Psoas muscle (tissue), 8 donors: ENCODE measurements around the gene TBATA. TPM values are rescaled to one million over a fixed set of nuclear protein-coding genes. Genes with fewer than 3 reads are reported as not detected.

Experiments
- ATAC-seq, 4 donors: fragments of 200-7000 bp; cut with Tn5 transposase; one replicate each; pipeline ENCODE4 v1.9.1; 2020; ENCODE audit warnings: moderate library complexity in 3 of 4, mild to moderate bottlenecking in 2 of 4
- DNase-seq, 2 donors: peaks; one replicate each; pipeline ENCODE4 v3.0.0-alpha.2; 2020
- H3K27ac ChIP-seq: fragments of 200-600 bp; one replicate; pipeline ENCODE4 v1.8.0; 2022
- H3K27me3 ChIP-seq, 3 donors: fragments of 200-600 bp in 1 of 3; one replicate each; pipeline versions ENCODE4 v1.6.1 to v1.8.0; 2013 to 2022; ENCODE audit warnings: low read length in 2 of 3, mild to moderate bottlenecking in 2 of 3, moderate library complexity in 1 of 3; ENCODE audit not compliant: insufficient read depth in 3 of 3
- H3K36me3 ChIP-seq, 2 donors: fragments of 200-600 bp in 1 of 2; one replicate each; pipeline versions ENCODE4 v1.6.1 to v1.8.0; 2013 to 2022; ENCODE audit warnings: low read depth in 1 of 2, mild to moderate bottlenecking in 1 of 2, moderate library complexity in 1 of 2; ENCODE audit not compliant: insufficient read depth in 1 of 2
- H3K4me1 ChIP-seq: fragments of 200-600 bp; one replicate; pipeline ENCODE4 v1.8.0; 2022
- H3K4me3 ChIP-seq: fragments of 200-600 bp; one replicate; pipeline ENCODE4 v1.8.0; 2022; ENCODE audit warnings: mild to moderate bottlenecking
- H3K9me3 ChIP-seq: fragments of 200-600 bp; one replicate; pipeline ENCODE4 v1.8.0; 2022
- WGBS, 3 donors: extraction: QIAGEN DNeasy Blood & Tissue Kit; methylation state at CpG; one replicate each; pipeline versions ENCODE4 v1.1.6 to v1.1.7; 2013; 5-methylcytosine and 5-hydroxymethylcytosine counted together
- intact Hi-C, 2 donors: fragments of 100-400 bp; cut with DNase I; formaldehyde crosslinking; loops; one replicate each; pipeline versions ENCODE4 v1.11.0 to v1.14.2; 2022
- polyA plus RNA-seq, 3 donors: library from polyadenylated mRNA; stranded (reverse); fragments of 200-250 nt; gene quantifications; one replicate each; pipeline ENCODE4 v1.2.3, GENCODE V29; 2013
- total RNA-seq, 4 donors: library from RNA; stranded (reverse); fragmentation: NEBNext Ultra II Directional in 2 of 4; extraction: Animal tissue kit (Norgen Biotek cat#: 25700) in 2 of 4; gene quantifications; one replicate each; pipeline versions ENCODE4 v1.2.1 to v1.2.4, GENCODE V29; 2021 to 2023
- TF ChIP-seq, protein P1 (sequence below): fragments of 200-600 bp; IDR thresholded peaks from one replicate; pipeline ENCODE4 v1.8.0; 2022; ENCODE audit warnings: antibody characterized with exemption
- donor health status: healthy with polysubstance abuse.
- donor health status: DM: no; HTN: no; CAD: no; lungs with moderate emphysema.
- donor health status: Bipolar disorder and iron deficiency.
- donor health status: healthy.
- donor health status: DM: yes; HTN: yes; CAD: no.
- donor health status: DM: no; HTN: no; CAD: no.
- donor health status: DM: no; HTN: no; CAD: no.
- donor health status: DM: yes; HTN: yes; CAD: no.

Gene TBATA
- total and polyA plus RNA-seq, 7 donors, result not detected

DNA sequence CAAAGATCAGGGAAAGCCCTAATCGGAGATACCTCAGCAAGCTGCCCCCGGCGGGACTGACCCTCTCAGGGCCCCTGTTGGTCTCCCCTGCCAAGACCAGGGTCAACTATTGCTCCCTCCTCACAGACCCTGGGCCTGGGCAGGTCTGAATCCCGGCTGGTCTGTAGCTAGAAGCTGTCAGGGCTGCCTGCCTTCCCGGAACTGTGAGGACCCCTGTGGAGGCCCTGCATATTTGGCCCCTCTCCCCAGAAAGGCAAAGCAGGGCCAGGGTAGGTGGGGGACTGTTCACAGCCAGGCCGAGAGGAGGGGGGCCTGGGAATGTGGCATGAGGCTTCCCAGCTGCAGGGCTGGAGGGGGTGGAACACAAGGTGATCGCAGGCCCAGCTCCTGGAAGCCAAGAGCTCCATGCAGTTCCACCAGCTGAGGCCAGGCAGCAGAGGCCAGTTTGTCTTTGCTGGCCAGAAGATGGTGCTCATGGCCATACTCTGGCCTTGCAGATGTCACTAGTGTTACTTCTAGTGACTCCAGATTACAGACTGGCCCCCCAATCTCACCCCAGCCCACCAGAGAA lies 24.1 kb downstream of the TBATA start:
- Histone ChIP-seq H3K27ac (no peak overlapping the region), H3K27me3 (no peaks in the 10 kb centered on the region), H3K36me3 (no peaks in the 10 kb centered on the region), H3K4me1 (no peaks in the 10 kb centered on the region), H3K9me3 (no peaks in the 10 kb centered on the region), H3K4me3 (no peak overlapping the region)
- no peak for DNase-seq
- no peak for ATAC-seq
- intact Hi-C loops, result no loop called here
- TF ChIP-seq, protein P1, sequence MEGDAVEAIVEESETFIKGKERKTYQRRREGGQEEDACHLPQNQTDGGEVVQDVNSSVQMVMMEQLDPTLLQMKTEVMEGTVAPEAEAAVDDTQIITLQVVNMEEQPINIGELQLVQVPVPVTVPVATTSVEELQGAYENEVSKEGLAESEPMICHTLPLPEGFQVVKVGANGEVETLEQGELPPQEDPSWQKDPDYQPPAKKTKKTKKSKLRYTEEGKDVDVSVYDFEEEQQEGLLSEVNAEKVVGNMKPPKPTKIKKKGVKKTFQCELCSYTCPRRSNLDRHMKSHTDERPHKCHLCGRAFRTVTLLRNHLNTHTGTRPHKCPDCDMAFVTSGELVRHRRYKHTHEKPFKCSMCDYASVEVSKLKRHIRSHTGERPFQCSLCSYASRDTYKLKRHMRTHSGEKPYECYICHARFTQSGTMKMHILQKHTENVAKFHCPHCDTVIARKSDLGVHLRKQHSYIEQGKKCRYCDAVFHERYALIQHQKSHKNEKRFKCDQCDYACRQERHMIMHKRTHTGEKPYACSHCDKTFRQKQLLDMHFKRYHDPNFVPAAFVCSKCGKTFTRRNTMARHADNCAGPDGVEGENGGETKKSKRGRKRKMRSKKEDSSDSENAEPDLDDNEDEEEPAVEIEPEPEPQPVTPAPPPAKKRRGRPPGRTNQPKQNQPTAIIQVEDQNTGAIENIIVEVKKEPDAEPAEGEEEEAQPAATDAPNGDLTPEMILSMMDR, result no peak
- 75 to 88% (median 80%) methylated on average over 7 of the region's 7 CpGs for WGBS, 3 donors

DNA sequence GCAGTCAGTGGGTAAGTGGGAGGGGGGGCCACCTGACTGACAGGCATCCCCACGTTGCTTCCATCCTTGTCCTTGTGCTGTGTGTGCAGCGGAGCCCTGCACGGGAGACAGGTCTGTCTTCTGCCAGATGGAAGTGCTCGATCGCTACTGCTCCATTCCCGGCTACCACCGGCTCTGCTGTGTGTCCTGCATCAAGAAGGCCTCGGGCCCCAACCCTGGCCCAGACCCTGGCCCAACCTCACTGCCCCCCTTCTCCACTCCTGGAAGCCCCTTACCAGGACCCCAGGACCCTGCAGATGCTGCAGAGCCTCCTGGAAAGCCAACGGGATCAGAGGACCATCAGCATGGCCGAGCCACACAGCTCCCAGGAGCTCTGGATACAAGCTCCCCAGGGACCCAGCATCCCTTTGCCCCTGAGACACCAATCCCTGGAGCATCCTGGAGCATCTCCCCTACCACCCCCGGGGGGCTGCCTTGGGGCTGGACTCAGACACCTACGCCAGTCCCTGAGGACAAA lies 24.8 kb downstream of the TBATA start:
- no peaks in the 10 kb centered on the region for H3K4me1 ChIP-seq
- no peaks in the 10 kb centered on the region for H3K9me3 ChIP-seq
- DNase-seq (no peak), ATAC-seq (no peak)
- H3K36me3 ChIP-seq, result no peaks in the 10 kb centered on the region
- H3K27me3 ChIP-seq, result no peaks in the 10 kb centered on the region
- 82 to 86% (median 85%) methylated on average over 12 of the region's 12 CpGs for WGBS, 3 donors
- no peak overlapping the region for H3K27ac ChIP-seq
- intact Hi-C loops, result no loop called here
- TF ChIP-seq, protein P1, result no peak
- H3K4me3 ChIP-seq, result no peak overlapping the region

DNA sequence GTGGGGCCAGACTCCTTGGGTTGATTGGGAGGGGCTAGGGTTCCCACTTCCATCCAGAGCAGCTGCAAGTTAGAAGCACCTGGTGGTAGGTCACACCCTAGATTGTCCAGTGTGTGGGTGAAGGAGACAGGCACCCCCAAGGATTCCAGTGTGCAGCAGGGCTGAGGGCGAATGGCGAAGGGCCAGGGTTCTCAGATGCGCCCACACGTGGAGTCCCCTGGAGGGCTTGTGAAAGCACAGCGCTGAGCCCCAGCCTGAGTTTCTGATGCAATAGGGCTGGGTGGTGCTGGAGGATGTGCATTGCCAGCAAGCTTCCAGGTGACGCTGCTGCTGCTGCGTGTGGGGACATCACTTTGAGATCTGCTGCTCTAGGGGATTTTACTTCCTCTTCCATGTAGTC lies 25.4 kb downstream of the TBATA start:
- 72 to 88% (median 82%) methylated on average over 6 to 7 of the region's 7 CpGs for WGBS, 3 donors
- DNase-seq (no peak), ATAC-seq (no peak)
- Histone ChIP-seq H3K27ac (no peak overlapping the region), H3K27me3 (no peaks in the 10 kb centered on the region), H3K9me3 (no peaks in the 10 kb centered on the region), H3K36me3 (no peaks in the 10 kb centered on the region), H3K4me3 (no peak overlapping the region), H3K4me1 (no peaks in the 10 kb centered on the region)
- intact Hi-C loops, result loop anchor here (1.0 to 5.0 kb wide), 5 partner anchors 201 to 298 kb away; no protein-coding TSS in a partner anchor
- TF ChIP-seq, protein P1, result no peak

DNA sequence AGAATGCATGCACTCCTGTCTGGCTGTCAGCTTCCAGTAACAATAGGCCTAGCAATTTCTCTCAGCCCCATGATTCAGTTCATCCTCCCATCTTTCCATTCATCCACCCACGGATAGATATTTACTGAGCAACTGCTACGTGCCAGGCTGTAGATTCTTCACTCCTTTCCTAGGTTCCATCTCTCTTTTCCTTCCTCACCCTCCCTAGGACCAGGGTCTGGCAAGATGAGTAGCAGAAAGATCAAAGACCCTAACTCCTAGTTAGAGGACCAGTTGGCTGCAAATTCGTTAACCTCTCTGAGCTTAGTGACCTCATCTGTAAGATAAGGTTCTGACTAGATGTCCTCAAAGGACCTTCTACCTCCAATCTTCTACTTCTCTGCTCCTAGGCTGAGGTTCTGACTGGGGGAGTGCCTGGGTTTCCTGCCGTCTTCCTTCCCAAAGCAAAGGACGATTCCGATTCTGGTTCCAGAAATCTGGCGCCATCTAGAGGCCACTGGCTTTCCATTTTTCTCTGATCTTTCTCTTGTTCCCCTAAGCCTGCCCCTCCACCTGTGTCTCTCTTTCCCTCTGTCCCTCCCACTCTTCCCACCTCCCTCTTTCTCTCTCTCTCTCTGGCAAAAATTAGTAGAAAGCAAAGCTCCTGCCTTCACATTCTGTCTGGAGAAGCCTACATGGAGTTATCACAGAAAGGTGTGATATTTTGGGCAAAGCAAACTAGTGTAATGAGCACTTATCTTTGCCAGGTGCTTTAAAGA lies 26.2 kb downstream of the TBATA start:
- peak; percentile 61 to 91 (median 74) for ATAC-seq
- intact Hi-C loops, result loop anchor here (1.0 to 5.0 kb wide), 5 partner anchors 200 to 298 kb away; no protein-coding TSS in a partner anchor
- peak; percentile 37 to 77 for DNase-seq
- no peaks in the 10 kb centered on the region for H3K27me3 ChIP-seq
- 26 to 31% (median 30%) methylated on average over 7 of the region's 7 CpGs for WGBS, 3 donors
- no peak overlapping the region for H3K27ac ChIP-seq
- no peaks in the 10 kb centered on the region for H3K4me1 ChIP-seq
- TF ChIP-seq, protein P1, result peak; percentile 72
- no peaks in the 10 kb centered on the region for H3K9me3 ChIP-seq
- no peaks in the 10 kb centered on the region for H3K36me3 ChIP-seq
- H3K4me3 ChIP-seq, result no peak overlapping the region
